Measurements from ENCODE around the gene SLC9A9.

GRCh38 chr3:143428294-143428693, 420.0 kb downstream of the SLC9A9 start:
- TF ChIP-seq CTCF (IDR thresholded peaks at IDR 0.05; ENCODE audit: control extremely low read depth in 1 of 3, insufficient read depth in 1 of 3, low read depth in 1 of 3, low read length in 3 of 3) (no peak), RBBP5 (IDR thresholded peaks at IDR 0.05; ENCODE audit: borderline replicate concordance, low read depth, low read length) (no peak), PHF8 (conservative IDR thresholded peaks at IDR 0.05; ENCODE audit: low read depth, low read length) (no peak), GABPA (IDR thresholded peaks at IDR 0.05; ENCODE audit: borderline replicate concordance, insufficient read depth, low read length) (no peak), BCL11A (IDR thresholded peaks at IDR 0.05; ENCODE audit: low read depth in 2 of 2, low read length in 2 of 2) (no peak), MAFK (IDR thresholded peaks at IDR 0.05; ENCODE audit: low read depth, low read length) (no peak), RAD21 (IDR thresholded peaks at IDR 0.05 in 1 of 2, conservative IDR thresholded peaks at IDR 0.05 in 1 of 2; ENCODE audit: low read depth in 2 of 2, low read length in 2 of 2) (no peak), HDAC2 (IDR thresholded peaks at IDR 0.05; ENCODE audit: borderline replicate concordance in 1 of 2, low read depth in 2 of 2, low read length in 2 of 2) (no peak), TEAD4 (IDR thresholded peaks at IDR 0.05; ENCODE audit: low read depth, low read length) (no peak), USF2 (IDR thresholded peaks at IDR 0.05; ENCODE audit: low read length) (no peak), SIN3A (conservative IDR thresholded peaks at IDR 0.05 in 1 of 2, IDR thresholded peaks at IDR 0.05 in 1 of 2; ENCODE audit: low read depth in 1 of 2, low read length in 2 of 2) (no peak), RFX5 (IDR thresholded peaks at IDR 0.05; ENCODE audit: borderline replicate concordance, low read depth, low read length) (no peak)
